Measurements from ENCODE around the gene TSPEAR. TPM values are rescaled to one million over a fixed set of nuclear protein-coding genes. Genes with fewer than 3 reads are reported as not detected.

Gene TSPEAR
- polyA plus RNA-seq, 1 of the 3 experiments (the other 2 are of a cell fraction) = 0.08 TPM

- peaks cover 47% of the 10 kb centered on the region for H3K27me3 ChIP-seq (ENCODE audit: insufficient read depth)
- H2AFZ ChIP-seq (ENCODE audit: low read depth) = no peak overlapping the region
- H3K9me2 ChIP-seq = no peaks in the 10 kb centered on the region
- no peaks in the 10 kb centered on the region; a peak in 1 of 4 replicates for H3K4me1 ChIP-seq (ENCODE audit: control insufficient read depth in 1 of 2, insufficient read depth in 2 of 2, low read depth in 1 of 2, low read length in 1 of 2)
- no peak for DNase-seq
- POLR2A ChIA-PET = no interaction called here
- no peaks in the 10 kb centered on the region for H3K36me3 ChIP-seq (replicated peaks in 1 of 2; ENCODE audit: control insufficient read depth in 1 of 2, insufficient read depth in 2 of 2, low read length in 1 of 2)
- 32% methylated on average over 7 of the region's 8 CpGs for WGBS (ENCODE audit: low lambda C conversion rate)
- no peak overlapping the region for H3K4me2 ChIP-seq
- no peak overlapping the region for H3K9ac ChIP-seq
- 0 out of 2 replicates have a peak, but pooled peaks cover 18% of the 10 kb centered on the region for H3K9me3 ChIP-seq
- H3K4me3 ChIP-seq (ENCODE audit: low read depth in 2 of 2, low read length in 1 of 2) = no peak overlapping the region
- no peaks in the 10 kb centered on the region for H3K79me2 ChIP-seq (ENCODE audit: insufficient read depth)
- H3F3A ChIP-seq (replicated peaks; ENCODE audit: insufficient read depth) = no peaks in the 10 kb centered on the region
- no peaks in the 10 kb centered on the region for H4K20me1 ChIP-seq (ENCODE audit: insufficient read depth)
- CTCF ChIA-PET = interaction anchor here (0.7 kb wide), 1 partner anchor 16 kb away, joined by 3 read pairs; the partner anchor contains the start of gene TSPEAR
- H3K27ac ChIP-seq (ENCODE audit: low read depth in 2 of 2, low read length in 1 of 2) = no peak overlapping the region
- no peak for TF ChIP-seq MEF2A (IDR thresholded peaks at IDR 0.05; ENCODE audit: borderline replicate concordance, low read depth)
- no peak for TF ChIP-seq USF1 (IDR thresholded peaks at IDR 0.05; ENCODE audit: borderline replicate concordance, low read depth)
- no peak for TF ChIP-seq RAD21 (IDR thresholded peaks at IDR 0.05; ENCODE audit: low read length)
- no peak for TF ChIP-seq JUND (IDR thresholded peaks at IDR 0.05)
- no peak for TF ChIP-seq MXI1 (IDR thresholded peaks at IDR 0.05; ENCODE audit: low read depth, low read length)
- no peak for TF ChIP-seq ELF1 (IDR thresholded peaks at IDR 0.05)
- TF ChIP-seq RCOR1 (IDR thresholded peaks at IDR 0.05; ENCODE audit: low read length) = no peak
- TF ChIP-seq USF2 (IDR thresholded peaks at IDR 0.05; ENCODE audit: borderline replicate concordance, low read depth, low read length) = no peak
- no peak for TF ChIP-seq CHD2 (IDR thresholded peaks at IDR 0.05; ENCODE audit: low read length, partially characterized antibody)
- no peak for TF ChIP-seq FOSL2 (IDR thresholded peaks at IDR 0.05; ENCODE audit: borderline replicate concordance, low read depth)
- no peak for TF ChIP-seq GABPA (IDR thresholded peaks at IDR 0.05; ENCODE audit: low read depth)
- TF ChIP-seq RXRA (IDR thresholded peaks at IDR 0.05; ENCODE audit: borderline replicate concordance, low read depth) = no peak
- no peak for TF ChIP-seq REST (IDR thresholded peaks at IDR 0.05; ENCODE audit: low read depth, low read length)
- TF ChIP-seq NFIC (IDR thresholded peaks at IDR 0.05; ENCODE audit: borderline replicate concordance) = no peak
- no peak for TF ChIP-seq ZBTB33 (IDR thresholded peaks at IDR 0.05; ENCODE audit: borderline replicate concordance, low read depth)
- no peak for TF ChIP-seq TCF12 (IDR thresholded peaks at IDR 0.05)
- no peak for TF ChIP-seq SIN3A (IDR thresholded peaks at IDR 0.05; ENCODE audit: borderline replicate concordance, low read depth, low read length)
- TF ChIP-seq CTCF (IDR thresholded peaks at IDR 0.05) = no peak
These were observed 15.7 kb downstream of the TSPEAR start for GRCh38 chr21:44695641-44696040.

All from SK-N-SH (cell line).